Kasumi-1 (cell line): ENCODE measurements around the gene KCNN1.
A peak's percentile ranks its signal among the peaks of the same experiment; 100 is the strongest.
"Not testable (repeated sequence)": the region's sequence is repeated elsewhere in the genome, so short reads cannot be mapped to it uniquely, and the experiment has no call there.

ENCODE experiments used
- DNase-seq, 2 experiments: peaks; one replicate each; lab custom pipeline; 2025; lab: John Stamatoyannopoulos, UW

KCNN1 gene

GRCh38 chr19:18000915-18001776 lies 34.2 kb downstream of the KCNN1 start:
- DNase-seq: peak; percentile 56 to 83

- DNase-seq: peak; percentile 23 to 29
These were observed 35.0 kb downstream of the KCNN1 start for GRCh38 chr19:18001777-18002345.

- DNase-seq: peak; percentile 71 to 74
These were observed 35.5 kb downstream of the KCNN1 start for GRCh38 chr19:18002347-18002850.

- DNase-seq: not testable (repeated sequence)
These were observed 38.8 kb downstream of the KCNN1 start for GRCh38 chr19:18005750-18006149.

GRCh38 chr19:18007044-18007916 lies 40.4 kb downstream of the KCNN1 start:
- DNase-seq: peak; percentile 64 to 68

- DNase-seq: peak; percentile 74 to 81
These were observed 41.2 kb downstream of the KCNN1 start, which contains the start of gene ARRDC2 for GRCh38 chr19:18007917-18008673. TSS of gene ARRDC2 (plus strand) at chr19:18008170. CDS start at chr19:18008311, 141 bp downstream.

GRCh38 chr19:18008814-18009213 lies 41.9 kb downstream of the KCNN1 start:
- no peak for DNase-seq

GRCh38 chr19:18009412-18010066 lies 42.6 kb downstream of the KCNN1 start:
- no peak for DNase-seq

GRCh38 chr19:18010149-18010548 lies 43.2 kb downstream of the KCNN1 start:
- DNase-seq: no peak

- DNase-seq: no peak
These were observed 46.6 kb downstream of the KCNN1 start for GRCh38 chr19:18013210-18014111.

GRCh38 chr19:18014197-18014596 lies 47.3 kb downstream of the KCNN1 start:
- DNase-seq: no peak

- DNase-seq: no peak
These were observed 49.5 kb downstream of the KCNN1 start for GRCh38 chr19:18016209-18016910.

GRCh38 chr19:18017275-18018083 lies 50.6 kb downstream of the KCNN1 start:
- no peak for DNase-seq

GRCh38 chr19:18020212-18021085 lies 53.5 kb downstream of the KCNN1 start:
- DNase-seq: no peak

- no peak for DNase-seq
These were observed 54.3 kb downstream of the KCNN1 start for GRCh38 chr19:18021121-18021755.

GRCh38 chr19:18023622-18024251 lies 56.8 kb downstream of the KCNN1 start:
- peak; percentile 91 to 94 for DNase-seq
